ENCODE results near the gene WFDC9.
"Not testable (repeated sequence)": the region's sequence is repeated elsewhere in the genome, so short reads cannot be mapped to it uniquely, and the experiment has no call there.

The WFDC9 gene

GRCh38 chr20:45631184-45631583 is at the start of gene WFDC9:
Gene WFDC9 (minus strand): TSS chr20:45631284. CDS start chr20:45610181, 21,103 bp downstream.
- DNase-seq: no peak

GRCh38 chr20:45679650-45680049 is 48.6 kb upstream of the WFDC9 start:
- DNase-seq: no peak

GRCh38 chr20:45672765-45673164 is 41.7 kb upstream of the WFDC9 start:
- DNase-seq: no peak

GRCh38 chr20:45670139-45670538 is 39.1 kb upstream of the WFDC9 start, which contains the start of gene WFDC11:
Gene WFDC11 (minus strand): TSS chr20:45670239. CDS start chr20:45650600, 19,639 bp downstream.
- no peak for DNase-seq

GRCh38 chr20:45657038-45657437 is 26.0 kb upstream of the WFDC9 start:
- DNase-seq: not testable (repeated sequence)

- not testable (repeated sequence) for DNase-seq
Measured at GRCh38 chr20:45651726-45652125, 20.6 kb upstream of the WFDC9 start.

GRCh38 chr20:45649312-45649863 is 18.3 kb upstream of the WFDC9 start:
- DNase-seq: no peak

GRCh38 chr20:45647441-45648050 is 16.5 kb upstream of the WFDC9 start:
- no peak for DNase-seq

- no peak for DNase-seq
Measured at GRCh38 chr20:45646875-45647274, 15.8 kb upstream of the WFDC9 start.

GRCh38 chr20:45645869-45646268 is 14.8 kb upstream of the WFDC9 start:
- not testable (repeated sequence) for DNase-seq

- DNase-seq: not testable (repeated sequence)
Measured at GRCh38 chr20:45641076-45641475, 10.0 kb upstream of the WFDC9 start.

- DNase-seq: no peak
Measured at GRCh38 chr20:45639687-45640086, 8.6 kb upstream of the WFDC9 start.

GRCh38 chr20:45636513-45636912 is 5.4 kb upstream of the WFDC9 start:
- DNase-seq: no peak

- DNase-seq: no peak
Measured at GRCh38 chr20:45630371-45630770, 713 bp downstream of the WFDC9 start.

- DNase-seq: no peak
Measured at GRCh38 chr20:45629496-45630100, 1.5 kb downstream of the WFDC9 start, which contains the start of gene WFDC10A. Gene WFDC10A (plus strand): TSS chr20:45629739. CDS start chr20:45629814, 75 bp downstream.

- no peak for DNase-seq
Measured at GRCh38 chr20:45626540-45626939, 4.5 kb downstream of the WFDC9 start.

GRCh38 chr20:45621593-45621992 is 9.5 kb downstream of the WFDC9 start:
- DNase-seq: no peak

- DNase-seq: no peak
Measured at GRCh38 chr20:45617591-45617990, 13.5 kb downstream of the WFDC9 start.

GRCh38 chr20:45612314-45612713 is 18.8 kb downstream of the WFDC9 start:
- no peak for DNase-seq

GRCh38 chr20:45611054-45611453 is 20.0 kb downstream of the WFDC9 start:
- no peak for DNase-seq

- DNase-seq: no peak
Measured at GRCh38 chr20:45607810-45608209, 23.3 kb downstream of the WFDC9 start.

- no peak for DNase-seq
Measured at GRCh38 chr20:45595235-45595634, 35.8 kb downstream of the WFDC9 start.

- no peak for DNase-seq
Measured at GRCh38 chr20:45593498-45593897, 37.6 kb downstream of the WFDC9 start.

GRCh38 chr20:45592574-45593189 is 38.4 kb downstream of the WFDC9 start:
- peak; percentile 3 for DNase-seq
